RWPE1 (cell line): ENCODE data around the gene LNX1.
A peak's percentile ranks its signal among the peaks of the same experiment; 100 is the strongest.

Experiments
- CTCF ChIA-PET: fragments of 350-600 bp; sonication (Branson Sonifier 250); formaldehyde crosslinking; extraction: SDS; loops from one replicate; lab custom pipeline; 2021; lab: Yijun Ruan, JAX
- POLR2A ChIA-PET: fragments of 400-600 bp; formaldehyde crosslinking; extraction: SDS; loops from one replicate; lab custom pipeline; 2020; ENCODE audit warnings: antibody characterized with exemption; ENCODE audit not compliant: low non-redundant PET; lab: Yijun Ruan, JAX
- DNase-seq: peaks from one replicate; pipeline ENCODE4 v3.0.0; 2012; ENCODE audit warnings: low spot score
- H3K27ac ChIP-seq: fragments of 450-650 bp; 2 replicates; pipeline ENCODE4 v1.5.1; 2017
- CTCF ChIP-seq: fragments of 450-650 bp; conservative IDR thresholded peaks from 2 replicates; pipeline ENCODE4 v1.5.1; 2017; ENCODE audit warnings: low read depth, mild to moderate bottlenecking

LNX1 gene

GRCh38 chr4:53596901-53597300, 5.6 kb upstream of the LNX1 start:
- H3K27ac ChIP-seq: no peak overlapping the region
- ChIA-PET POLR2A (no interaction called here), CTCF (interaction anchor here (0.7 kb wide), 1 partner anchor 21 kb away, joined by 3 read pairs; no protein-coding TSS in a partner anchor)
- DNase-seq: no peak
- TF ChIP-seq CTCF: no peak

- no peak for TF ChIP-seq CTCF
- ChIA-PET CTCF (no interaction called here), POLR2A (no interaction called here)
- DNase-seq: no peak
- H3K27ac ChIP-seq: no peak overlapping the region
Observed at GRCh38 chr4:53595834-53596233, 4.5 kb upstream of the LNX1 start.

- ChIA-PET CTCF (no interaction called here), POLR2A (no interaction called here)
- peak; percentile 44 for DNase-seq
- no peak for TF ChIP-seq CTCF
- H3K27ac ChIP-seq: peak overlapping the region; percentile 8; the same call in 1 of the 2 replicates
Observed at GRCh38 chr4:53595204-53595603, 3.9 kb upstream of the LNX1 start.

- ChIA-PET POLR2A (no interaction called here), CTCF (interaction anchor here (0.7 kb wide), 2 partner anchors 88 to 640 kb away, joined by 4 to 5 read pairs; no protein-coding TSS in a partner anchor)
- TF ChIP-seq CTCF: no peak
- no peak for DNase-seq
- H3K27ac ChIP-seq: no peak overlapping the region
Observed at GRCh38 chr4:53593765-53594164, 2.5 kb upstream of the LNX1 start.

GRCh38 chr4:53592686-53593501, 1.6 kb upstream of the LNX1 start:
- peak; percentile 69 for DNase-seq
- TF ChIP-seq CTCF: no peak
- H3K27ac ChIP-seq: peak overlapping the region; percentile 79
- CTCF ChIA-PET: interaction anchor here (0.6 kb wide), 2 partner anchors 23 to 42 kb away, joined by 3 to 9 read pairs; no protein-coding TSS in a partner anchor
- POLR2A ChIA-PET: interaction anchor here (0.9 kb wide), 1 partner anchor 110 kb away, joined by 3 read pairs; no protein-coding TSS in a partner anchor

- peak; percentile 13 for DNase-seq
- TF ChIP-seq CTCF: no peak
- CTCF ChIA-PET: interaction anchor here (0.6 kb wide), 1 partner anchor 41 kb away, joined by 3 read pairs; no protein-coding TSS in a partner anchor
- peak overlapping the region; percentile 79 for H3K27ac ChIP-seq
- POLR2A ChIA-PET: interaction anchor here (0.9 kb wide), 1 partner anchor 111 kb away, joined by 3 read pairs; no protein-coding TSS in a partner anchor
Observed at GRCh38 chr4:53592122-53592521, 836 bp upstream of the LNX1 start.
